H1 (cell line): ENCODE measurements around the gene PDXDC1. TPM values are rescaled to one million over a fixed set of nuclear protein-coding genes. Genes with fewer than 3 reads are reported as not detected.
"Not testable (repeated sequence)": the region's sequence is repeated elsewhere in the genome, so short reads cannot be mapped to it uniquely, and the experiment has no call there.

ENCODE experiments used
- CTCF ChIA-PET: fragments of 300-600 bp; sonication (Branson Sonifier 250); formaldehyde crosslinking; loops from one replicate; lab custom pipeline; 2021; ENCODE audit not compliant: partially characterized antibody; lab: Charles Lee
- POLR2A ChIA-PET: fragments of 300-600 bp; sonication (Branson Sonifier 250); formaldehyde crosslinking; loops from one replicate; lab custom pipeline; 2021; ENCODE audit warnings: inconsistent platforms; ENCODE audit not compliant: partially characterized antibody; lab: Charles Lee
- DNase-seq, 2 experiments: peaks; one replicate each; pipeline versions ENCODE4 v3.0.0 to v3.0.0-alpha.2; 2010 to 2022; ENCODE audit warnings: low spot score in 2 of 2, low read depth in 1 of 2, mixed read lengths in 1 of 2
- FAIRE-seq: peaks from 2 replicates; lab custom pipeline; 2011; peaks lifted over from hg19 to GRCh38; lab: Jason Lieb, UNC
- H2AFZ ChIP-seq: 2 replicates; pipeline ENCODE4 v1.8.1; 2012; ENCODE audit warnings: low read length, inconsistent platforms
- H2AK5ac ChIP-seq: 2 replicates; pipeline ENCODE4 v1.6.1; 2013; ENCODE audit warnings: low read depth, low read length
- H2BK120ac ChIP-seq: replicated peaks from 2 replicates; pipeline ENCODE3; 2013; ENCODE audit warnings: low read depth, low read length, inconsistent platforms
- H2BK12ac ChIP-seq: 2 replicates; pipeline ENCODE4 v1.6.1; 2013; ENCODE audit warnings: low read depth, low read length
- H2BK15ac ChIP-seq: 2 replicates; pipeline ENCODE4 v1.6.1; 2013; ENCODE audit warnings: low read length
- H2BK20ac ChIP-seq: 2 replicates; pipeline ENCODE4 v1.6.1; 2013; ENCODE audit warnings: low read length
- H2BK5ac ChIP-seq: 2 replicates; pipeline ENCODE4 v1.6.1; 2013; ENCODE audit warnings: low read depth, low read length
- H3K14ac ChIP-seq: 2 replicates; pipeline ENCODE4 v1.6.1; 2013; ENCODE audit warnings: inconsistent platforms; ENCODE audit not compliant: insufficient read length
- H3K18ac ChIP-seq: 2 replicates; pipeline ENCODE4 v1.6.1; 2013; ENCODE audit warnings: low read length; ENCODE audit errors: extremely low read depth
- H3K23ac ChIP-seq: 2 replicates; pipeline ENCODE4 v1.6.1; 2013; ENCODE audit warnings: inconsistent platforms; ENCODE audit not compliant: insufficient read length
- H3K23me2 ChIP-seq: 2 replicates; pipeline ENCODE4 v1.6.1; 2013; ENCODE audit warnings: low read depth, low read length
- H3K27ac ChIP-seq: 2 replicates; pipeline ENCODE4 v1.6.1; 2011; ENCODE audit warnings: low read depth, low read length, inconsistent platforms
- H3K27me3 ChIP-seq, 4 experiments: replicated peaks in 1 of 4; 1 replicate in 1 of 4; 2 replicates in 3 of 4; pipeline versions ENCODE4 v1.6.1 to v1.8.1; 2011 to 2013; ENCODE audit warnings: low read length in 3 of 4, mild to moderate bottlenecking in 3 of 4, inconsistent platforms in 2 of 4, mixed read lengths in 2 of 4, moderate library complexity in 1 of 4; ENCODE audit not compliant: control insufficient read depth in 3 of 4, insufficient read depth in 3 of 4; ENCODE audit errors: extremely low read depth in 1 of 4
- H3K36me3 ChIP-seq, 4 experiments: 2 replicates each; pipeline versions ENCODE4 v1.6.1 to v1.8.1; 2011 to 2013; ENCODE audit warnings: mild to moderate bottlenecking in 4 of 4, low read length in 3 of 4, moderate library complexity in 2 of 4, control low read depth in 1 of 4, inconsistent platforms in 1 of 4; ENCODE audit not compliant: insufficient read depth in 4 of 4, control insufficient read depth in 2 of 4
- H3K4ac ChIP-seq: replicated peaks from 2 replicates; pipeline ENCODE3; 2013; ENCODE audit warnings: low read length, low read depth, mixed read lengths, inconsistent platforms; ENCODE audit not compliant: insufficient read length
- H3K4me1 ChIP-seq, 4 experiments: replicated peaks in 1 of 4; 1 replicate in 1 of 4; 2 replicates in 3 of 4; pipeline versions ENCODE4 v1.6.1 to v1.8.1; 2011 to 2013; ENCODE audit warnings: low read length in 3 of 4, inconsistent platforms in 2 of 4, mixed read lengths in 1 of 4; ENCODE audit not compliant: insufficient read depth in 4 of 4, control insufficient read depth in 3 of 4
- H3K4me2 ChIP-seq, 2 experiments: 2 replicates each; pipeline versions ENCODE4 v1.6.1 to v1.8.1; 2011 to 2013; ENCODE audit warnings: low read depth in 2 of 2, low read length in 2 of 2, control low read depth in 1 of 2, inconsistent platforms in 1 of 2, mild to moderate bottlenecking in 1 of 2; ENCODE audit not compliant: insufficient read depth in 1 of 2
- H3K4me3 ChIP-seq, 4 experiments: fragments of 200-600, 300-600 bp in 1 of 4; sonication (generic), shearing (Covaris generic), sonication (Bioruptor Twin) in 1 of 4; 2 replicates each; pipeline versions ENCODE4 v1.5.1 to v1.8.1; 2011 to 2016; ENCODE audit warnings: low read length in 4 of 4, low read depth in 3 of 4, control low read depth in 2 of 4, inconsistent platforms in 2 of 4, mild to moderate bottlenecking in 2 of 4, mixed read lengths in 1 of 4, moderate library complexity in 1 of 4; ENCODE audit not compliant: insufficient read depth in 2 of 4; ENCODE audit errors: extremely low read depth in 1 of 4
- H3K56ac ChIP-seq: replicated peaks from 2 replicates; pipeline ENCODE3; 2013; ENCODE audit warnings: low read depth, mild to moderate bottlenecking, mixed read lengths, low read length, inconsistent platforms; ENCODE audit not compliant: insufficient read length
- H3K79me1 ChIP-seq: 2 replicates; pipeline ENCODE4 v1.6.1; 2013; ENCODE audit warnings: low read depth, low read length, control low read depth
- H3K79me2 ChIP-seq, 2 experiments: 2 replicates each; pipeline versions ENCODE4 v1.6.1 to v1.8.1; 2012 to 2013; ENCODE audit warnings: low read length in 2 of 2, mild to moderate bottlenecking in 2 of 2, inconsistent platforms in 1 of 2; ENCODE audit not compliant: insufficient read depth in 2 of 2, control insufficient read depth in 1 of 2
- H3K9ac ChIP-seq, 4 experiments: replicated peaks in 1 of 4; 1 replicate in 1 of 4; 2 replicates in 3 of 4; pipeline versions ENCODE4 v1.6.1 to v1.8.1; 2011 to 2013; ENCODE audit warnings: low read depth in 3 of 4, low read length in 3 of 4, control low read depth in 2 of 4, mild to moderate bottlenecking in 2 of 4, moderate library complexity in 2 of 4, inconsistent platforms in 1 of 4; ENCODE audit errors: extremely low read depth in 1 of 4
- H3K9me3 ChIP-seq, 2 experiments: 2 replicates each; pipeline versions ENCODE4 v1.6.1 to v1.8.1; 2012 to 2013; ENCODE audit warnings: mild to moderate bottlenecking in 2 of 2, moderate library complexity in 2 of 2, control low read depth in 1 of 2, inconsistent platforms in 1 of 2, low read depth in 1 of 2, low read length in 1 of 2, mixed read lengths in 1 of 2; ENCODE audit not compliant: insufficient read depth in 2 of 2
- H4K20me1 ChIP-seq, 2 experiments: replicated peaks in 1 of 2; 2 replicates each; pipeline versions ENCODE3 to v1.8.1; 2011 to 2013; ENCODE audit warnings: inconsistent platforms in 2 of 2, low read length in 2 of 2, mild to moderate bottlenecking in 1 of 2; ENCODE audit not compliant: insufficient read depth in 2 of 2, control insufficient read depth in 1 of 2
- H4K5ac ChIP-seq: 2 replicates; pipeline ENCODE4 v1.6.1; 2013; ENCODE audit warnings: low read length, low read depth, mixed read lengths, inconsistent platforms; ENCODE audit not compliant: insufficient read length
- H4K8ac ChIP-seq: 2 replicates; pipeline ENCODE4 v1.8.0; 2013; ENCODE audit warnings: mild to moderate bottlenecking, moderate library complexity, low read length, inconsistent platforms; ENCODE audit not compliant: insufficient read depth; ENCODE audit errors: extremely low read depth
- H4K91ac ChIP-seq: replicated peaks from 2 replicates; pipeline ENCODE3; 2013; ENCODE audit warnings: low read length, mixed read lengths, inconsistent platforms; ENCODE audit not compliant: insufficient read length
- CHD1 ChIP-seq: IDR thresholded peaks from 2 replicates; pipeline ENCODE4 v1.6.1; 2012; ENCODE audit warnings: low read depth, low read length, improper control_type of control experiment
- JUND ChIP-seq: IDR thresholded peaks from 2 replicates; pipeline ENCODE4 v1.6.1; 2011; ENCODE audit warnings: mild to moderate bottlenecking, improper control_type of control experiment, low read length
- NRF1 ChIP-seq: IDR thresholded peaks from 2 replicates; pipeline ENCODE4 v1.6.1; 2011; ENCODE audit warnings: mild to moderate bottlenecking, low read depth, low read length, improper control_type of control experiment
- PHF8 ChIP-seq: fragments of 200-600 bp; sonication (generic); conservative IDR thresholded peaks from 2 replicates; pipeline ENCODE4 v1.7.1; 2012; ENCODE audit warnings: low read depth, mild to moderate bottlenecking, inconsistent platforms, low read length, moderate library complexity
- TAF1 ChIP-seq: IDR thresholded peaks from 2 replicates; pipeline ENCODE4 v1.6.1; 2011; ENCODE audit warnings: mild to moderate bottlenecking, low read depth, low read length
- WGBS, 2 experiments: shearing (Covaris generic) in 1 of 2; methylation state at CpG; one replicate each; pipeline versions ENCODE4 v1.1.6 to v1.1.7; 2013 to 2015; ENCODE audit warnings: low lambda C conversion rate in 2 of 2, mixed read lengths in 2 of 2, inconsistent platforms in 1 of 2, low coverage in 1 of 2, missing lambda C conversion rate in 1 of 2; ENCODE audit not compliant: insufficient replicate concordance in 2 of 2, insufficient coverage in 1 of 2, insufficient read length in 1 of 2; ENCODE audit errors: extremely low coverage in 1 of 2, missing lambda C conversion rate in 1 of 2; 5-methylcytosine and 5-hydroxymethylcytosine counted together
- long read RNA-seq, 2 experiments: library from RNA in 1 of 2; library from capped mRNA in 1 of 2; stranded (forward); transcript quantifications; one replicate each; pipeline ENCODE4 v2.0.0, GENCODE V29; 2021; ENCODE audit warnings: inconsistent platforms in 1 of 2
- polyA minus RNA-seq, 3 experiments: library from RNA; depleted of rRNA, polyadenylated mRNA; stranded (reverse); fragments of >200 nt; gene quantifications; 1 replicate in 2 of 3; 2 replicates in 1 of 3; pipeline ENCODE4 v1.2.3, GENCODE V29; 2011
- polyA plus RNA-seq, 7 experiments: library from polyadenylated mRNA; depleted of rRNA in 3 of 7; stranded (reverse) in 5 of 7; unstranded in 2 of 7; fragments of >200 nt in 5 of 7; fragments of 200-250 nt in 2 of 7; gene quantifications; 1 replicate in 5 of 7; 2 replicates in 1 of 7; 4 replicates in 1 of 7; pipeline versions ENCODE4 v1.2.1 to v1.2.3, GENCODE V29; 2011 to 2013; ENCODE audit warnings: missing spikeins in 2 of 7, mixed read lengths in 2 of 7
- total RNA-seq: library from RNA; stranded (reverse); fragmentation: NEBNext Ultra II Directional; extraction: Animal tissue kit (Norgen Biotek cat#: 25700); gene quantifications from 2 replicates; pipeline ENCODE4 v1.2.1, GENCODE V29; 2021

PDXDC1 gene, protein sequence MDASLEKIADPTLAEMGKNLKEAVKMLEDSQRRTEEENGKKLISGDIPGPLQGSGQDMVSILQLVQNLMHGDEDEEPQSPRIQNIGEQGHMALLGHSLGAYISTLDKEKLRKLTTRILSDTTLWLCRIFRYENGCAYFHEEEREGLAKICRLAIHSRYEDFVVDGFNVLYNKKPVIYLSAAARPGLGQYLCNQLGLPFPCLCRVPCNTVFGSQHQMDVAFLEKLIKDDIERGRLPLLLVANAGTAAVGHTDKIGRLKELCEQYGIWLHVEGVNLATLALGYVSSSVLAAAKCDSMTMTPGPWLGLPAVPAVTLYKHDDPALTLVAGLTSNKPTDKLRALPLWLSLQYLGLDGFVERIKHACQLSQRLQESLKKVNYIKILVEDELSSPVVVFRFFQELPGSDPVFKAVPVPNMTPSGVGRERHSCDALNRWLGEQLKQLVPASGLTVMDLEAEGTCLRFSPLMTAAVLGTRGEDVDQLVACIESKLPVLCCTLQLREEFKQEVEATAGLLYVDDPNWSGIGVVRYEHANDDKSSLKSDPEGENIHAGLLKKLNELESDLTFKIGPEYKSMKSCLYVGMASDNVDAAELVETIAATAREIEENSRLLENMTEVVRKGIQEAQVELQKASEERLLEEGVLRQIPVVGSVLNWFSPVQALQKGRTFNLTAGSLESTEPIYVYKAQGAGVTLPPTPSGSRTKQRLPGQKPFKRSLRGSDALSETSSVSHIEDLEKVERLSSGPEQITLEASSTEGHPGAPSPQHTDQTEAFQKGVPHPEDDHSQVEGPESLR
- 118 and 123 TPM in 2 replicates for total RNA-seq
- 46.3 and 56.6 TPM in 2 replicates for polyA plus RNA-seq (2011; rRNA removed)
- polyA plus RNA-seq (2011; cell fraction: cytosol; rRNA removed): 71.2 TPM
- polyA plus RNA-seq (2011; cell fraction: nucleus; rRNA removed): 69.2 TPM
- polyA plus RNA-seq (2012, experiment 1 of 2): 82.7 to 93.1 TPM (median 88.1 TPM) in 4 replicates
- 14.1 TPM for polyA plus RNA-seq (2012, experiment 2 of 2)
- 53.2 TPM for polyA plus RNA-seq (2013, experiment 1 of 2)
- polyA plus RNA-seq (2013, experiment 2 of 2): 55.1 TPM
- polyA minus RNA-seq (2011; rRNA and poly(A)+ RNA removed): 115 and 169 TPM in 2 replicates
- 43.0 TPM for polyA minus RNA-seq (2011; cell fraction: cytosol; rRNA and poly(A)+ RNA removed)
- polyA minus RNA-seq (2011; cell fraction: nucleus; rRNA and poly(A)+ RNA removed): 64.1 TPM
- long read RNA-seq, experiment 1, full-length matches to known transcripts: 3 of 88 reads
- long read RNA-seq, experiment 1, partial matches to known transcripts: 77 of 88 reads
- long read RNA-seq, experiment 1, other reads (novel, unspliced or antisense): 8 of 88 reads
- long read RNA-seq, experiment 2, full-length matches to known transcripts: 7 of 22 reads
- long read RNA-seq, experiment 2, partial matches to known transcripts: 8 of 22 reads
- long read RNA-seq, experiment 2, other reads (novel, unspliced or antisense): 7 of 22 reads

DNA sequence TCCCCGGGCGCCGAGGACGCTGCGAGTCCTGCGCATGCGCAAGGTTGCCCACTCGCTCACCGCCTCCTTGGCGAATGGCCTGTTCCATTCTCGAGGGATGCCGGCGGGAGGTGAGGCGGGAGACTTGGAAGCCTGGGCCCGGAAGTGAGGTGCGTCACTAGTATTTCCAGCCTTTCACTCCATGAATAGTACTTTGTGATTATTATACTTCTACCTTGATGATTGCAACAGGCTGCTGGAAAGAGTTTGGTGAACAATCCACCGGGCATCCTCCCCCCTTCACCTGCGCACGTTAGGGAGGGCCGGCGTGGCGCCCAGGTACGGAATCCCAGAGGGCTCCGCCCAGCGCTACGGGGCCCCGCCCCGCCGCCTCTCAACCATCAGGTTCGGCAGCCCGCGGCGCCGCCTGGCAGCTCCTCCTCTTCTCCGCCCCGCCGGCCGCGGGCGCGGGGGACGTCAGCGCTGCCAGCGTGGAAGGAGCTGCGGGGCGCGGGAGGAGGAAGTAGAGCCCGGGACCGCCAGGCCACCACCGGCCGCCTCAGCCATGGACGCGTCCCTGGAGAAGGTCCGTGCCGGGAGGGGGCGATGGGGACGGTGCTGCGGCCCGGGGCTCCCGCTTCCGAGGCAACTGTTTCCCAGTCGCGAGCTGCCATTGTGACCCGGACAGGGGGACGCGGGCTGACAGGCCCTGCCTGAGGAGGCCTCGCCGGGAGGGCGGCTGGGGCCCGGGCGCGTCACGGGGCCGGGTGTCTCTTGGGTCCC lies at the start of gene PDXDC1:
TSS of gene PDXDC1 (plus strand) at position 371 of the 762 bp plus-strand sequence. CDS start at position 545, 174 bp downstream.
- H3K4ac ChIP-seq, H3K9me3 ChIP-seq, H3K14ac ChIP-seq, H3K27me3 ChIP-seq, H3K79me1 ChIP-seq, H2BK15ac ChIP-seq, H2BK120ac ChIP-seq, FAIRE-seq, H3K36me3 ChIP-seq, H3K56ac ChIP-seq, H2BK12ac ChIP-seq, H4K20me1 ChIP-seq, H4K91ac ChIP-seq, H2AK5ac ChIP-seq, H2BK20ac ChIP-seq, H3K23me2 ChIP-seq, H3K4me1 ChIP-seq, H3K23ac ChIP-seq: not testable (repeated sequence)
- H3K27ac ChIP-seq: peak within 1 kb of the TSS; percentile 96
- POLR2A ChIA-PET: interaction anchor here (1.0 to 1.3 kb wide), 2 partner anchors 11 to 12 kb away, joined by 3 to 8 read pairs; no protein-coding TSS in a partner anchor
- CTCF ChIA-PET: interaction anchor here (1.1 kb wide), 1 partner anchor 14 kb away, joined by 3 read pairs; no protein-coding TSS in a partner anchor
- peak within 1 kb of the TSS; percentile 78; the same call in 1 of the 2 replicates for H2BK5ac ChIP-seq
- H2AFZ ChIP-seq: peak within 1 kb of the TSS; percentile 93
- peak within 1 kb of the TSS; percentile 62 to 83 (median 75) for H3K4me3 ChIP-seq
- DNase-seq: peak; percentile 82 to 100
- H3K4me2 ChIP-seq: peak within 1 kb of the TSS; percentile 87 to 99
- peak within 1 kb of the TSS; percentile 61 to 90 (median 86) for H3K9ac ChIP-seq
- WGBS, 2 experiments: 1% methylated on average over 65 of the region's 74 CpGs; no CpG with 5 or more reads in 1 of the 2 experiments
- H4K5ac ChIP-seq: peak within 1 kb of the TSS; percentile 88
- H3K18ac ChIP-seq: peak within 1 kb of the TSS; percentile 83
- H3K79me2 ChIP-seq: peaks cover 2 to 27% of the 10 kb centered on the region in 2 experiments; a peak in 3 of 4 replicates
- H4K8ac ChIP-seq: peak within 1 kb of the TSS; percentile 68
- peak; percentile 89 for TF ChIP-seq CHD1
- TF ChIP-seq NRF1: peak; percentile 60
- peak; percentile 64 for TF ChIP-seq PHF8
- peak; percentile 88 for TF ChIP-seq JUND
- TF ChIP-seq TAF1: peak; percentile 48; the same call in 1 of the 2 replicates
